H9 (cell line): ENCODE data around the gene GPS1. TPM values are rescaled to one million over a fixed set of nuclear protein-coding genes. Genes with fewer than 3 reads are reported as not detected.

Experiments used
- DNase-seq: peaks from one replicate; pipeline ENCODE4 v3.0.0-alpha.2; 2017
- H2AFZ ChIP-seq: one replicate; pipeline ENCODE4 v1.6.1; 2013; ENCODE audit warnings: mild to moderate bottlenecking, low read length, control low read depth, moderate library complexity
- H2AK5ac ChIP-seq: 2 replicates; pipeline ENCODE4 v1.6.1; 2013; ENCODE audit warnings: low read length, control low read depth, mixed read lengths; ENCODE audit not compliant: insufficient read length
- H2BK120ac ChIP-seq: one replicate; pipeline ENCODE4 v1.6.1; 2013; ENCODE audit warnings: low read depth, mild to moderate bottlenecking, low read length, control low read depth, inconsistent platforms; ENCODE audit not compliant: poor library complexity, severe bottlenecking
- H2BK12ac ChIP-seq: 2 replicates; pipeline ENCODE4 v1.6.1; 2013; ENCODE audit warnings: low read length, control low read depth, mixed read lengths, low read depth; ENCODE audit not compliant: insufficient read length
- H2BK15ac ChIP-seq: 2 replicates; pipeline ENCODE4 v1.6.1; 2013; ENCODE audit warnings: low read depth, low read length, control low read depth
- H2BK20ac ChIP-seq: one replicate; pipeline ENCODE4 v1.6.1; 2013; ENCODE audit warnings: low read depth, mild to moderate bottlenecking, low read length, control low read depth, inconsistent platforms; ENCODE audit not compliant: poor library complexity, severe bottlenecking
- H2BK5ac ChIP-seq: 2 replicates; pipeline ENCODE4 v1.6.1; 2013; ENCODE audit warnings: low read length, control low read depth, mixed read lengths; ENCODE audit not compliant: insufficient read length
- H3K14ac ChIP-seq: 2 replicates; pipeline ENCODE4 v1.6.1; 2013; ENCODE audit warnings: low read length, control low read depth; ENCODE audit not compliant: insufficient read depth
- H3K18ac ChIP-seq: 2 replicates; pipeline ENCODE4 v1.6.1; 2013; ENCODE audit warnings: low read depth, mild to moderate bottlenecking, mixed read lengths, low read length, control low read depth; ENCODE audit not compliant: insufficient read length
- H3K23ac ChIP-seq: 2 replicates; pipeline ENCODE4 v1.6.1; 2013; ENCODE audit warnings: low read length, control low read depth, mixed read lengths, low read depth; ENCODE audit not compliant: insufficient read length
- H3K23me2 ChIP-seq: 2 replicates; pipeline ENCODE4 v1.6.1; 2013; ENCODE audit warnings: low read depth, mild to moderate bottlenecking, mixed read lengths, low read length, control low read depth; ENCODE audit not compliant: insufficient read length, poor library complexity, severe bottlenecking
- H3K27ac ChIP-seq: 2 replicates; pipeline ENCODE4 v1.5.1; 2013; ENCODE audit warnings: low read length, control low read depth, mixed read lengths, low read depth; ENCODE audit not compliant: insufficient read length
- H3K27me3 ChIP-seq: 2 replicates; pipeline ENCODE4 v1.6.1; 2013; ENCODE audit warnings: low read length, control low read depth, inconsistent platforms; ENCODE audit not compliant: insufficient read depth
- H3K4ac ChIP-seq: 2 replicates; pipeline ENCODE4 v1.6.1; 2013; ENCODE audit warnings: low read depth, mild to moderate bottlenecking, control low read depth, inconsistent platforms, low read length, moderate library complexity
- H3K4me1 ChIP-seq: 2 replicates; pipeline ENCODE4 v1.6.1; 2013; ENCODE audit warnings: low read length, control low read depth, inconsistent platforms; ENCODE audit not compliant: insufficient read depth
- H3K4me2 ChIP-seq: 2 replicates; pipeline ENCODE4 v1.6.1; 2013; ENCODE audit warnings: low read length, control low read depth, mixed read lengths; ENCODE audit not compliant: insufficient read length, insufficient read depth
- H3K56ac ChIP-seq: 2 replicates; pipeline ENCODE4 v1.6.1; 2013; ENCODE audit warnings: low read depth, mild to moderate bottlenecking, mixed read lengths, low read length, control low read depth; ENCODE audit not compliant: insufficient read length
- H3K79me1 ChIP-seq: 2 replicates; pipeline ENCODE4 v1.6.1; 2013; ENCODE audit warnings: low read depth, mild to moderate bottlenecking, moderate library complexity, low read length, control low read depth, inconsistent platforms; ENCODE audit not compliant: insufficient read depth, poor library complexity, severe bottlenecking
- H3K79me2 ChIP-seq: 2 replicates; pipeline ENCODE4 v1.6.1; 2013; ENCODE audit warnings: low read length, control low read depth, inconsistent platforms; ENCODE audit not compliant: insufficient read depth
- H3K9ac ChIP-seq: 2 replicates; pipeline ENCODE4 v1.6.1; 2013; ENCODE audit warnings: low read length, control low read depth, mixed read lengths; ENCODE audit not compliant: insufficient read length; ENCODE audit errors: extremely low read depth
- H3K9me3 ChIP-seq: one replicate; pipeline ENCODE4 v1.6.1; 2013; ENCODE audit warnings: low read depth, low read length, inconsistent platforms; ENCODE audit not compliant: control insufficient read depth
- H3T11ph ChIP-seq: one replicate; pipeline ENCODE4 v1.6.1; 2013; ENCODE audit warnings: mild to moderate bottlenecking, low read length, control low read depth, inconsistent platforms
- H4K20me1 ChIP-seq: one replicate; pipeline ENCODE4 v1.6.1; 2013; ENCODE audit not compliant: control insufficient read depth, insufficient read length, insufficient read depth
- H4K5ac ChIP-seq: 2 replicates; pipeline ENCODE4 v1.6.1; 2013; ENCODE audit warnings: low read depth, mild to moderate bottlenecking, mixed read lengths, low read length, control low read depth; ENCODE audit not compliant: insufficient read length
- H4K8ac ChIP-seq: replicated peaks from 2 replicates; pipeline ENCODE4 v1.6.1; 2013; ENCODE audit warnings: low read length, control low read depth, mixed read lengths, low read depth; ENCODE audit not compliant: insufficient read length
- H4K91ac ChIP-seq: 2 replicates; pipeline ENCODE4 v1.6.1; 2013; ENCODE audit warnings: low read depth, mild to moderate bottlenecking, moderate library complexity, mixed read lengths, low read length, control low read depth; ENCODE audit not compliant: insufficient read length
- H3K27ac Mint-ChIP-seq, 3 experiments: 2 replicates in 2 of 3; 3 replicates in 1 of 3; pipeline ENCODE4 v1.8.0; 2020 to 2021; ENCODE audit warnings: mixed read lengths in 3 of 3, mild to moderate bottlenecking in 1 of 3, moderate library complexity in 1 of 3
- H3K27me3 Mint-ChIP-seq: 2 replicates; pipeline ENCODE4 v1.8.0; 2021; ENCODE audit warnings: low read depth, mild to moderate bottlenecking, moderate library complexity, mixed read lengths
- H3K36me3 Mint-ChIP-seq, 3 experiments: 2 replicates in 2 of 3; 3 replicates in 1 of 3; pipeline ENCODE4 v1.8.0; 2020 to 2021; ENCODE audit warnings: low read depth in 3 of 3, mixed read lengths in 3 of 3; ENCODE audit not compliant: insufficient read depth in 1 of 3
- H3K4me1 Mint-ChIP-seq, 2 experiments: 2 replicates each; pipeline ENCODE4 v1.8.0; 2020; ENCODE audit warnings: mixed read lengths in 2 of 2
- H3K4me3 Mint-ChIP-seq, 2 experiments: 2 replicates in 1 of 2; 3 replicates in 1 of 2; pipeline ENCODE4 v1.8.0; 2020 to 2021; ENCODE audit warnings: mild to moderate bottlenecking in 2 of 2, mixed read lengths in 2 of 2, moderate library complexity in 1 of 2
- H3K9me3 Mint-ChIP-seq, 2 experiments: 2 replicates in 1 of 2; 3 replicates in 1 of 2; pipeline ENCODE4 v1.8.0; 2020; ENCODE audit warnings: mild to moderate bottlenecking in 2 of 2, mixed read lengths in 2 of 2, moderate library complexity in 1 of 2
- total RNA-seq: library from RNA; stranded (reverse); gene quantifications from 2 replicates; pipeline ENCODE4 v1.2.1, GENCODE V29; 2021
- TF ChIP-seq, protein P1 (sequence below): fragments of 200-600 bp; sonication (generic); conservative IDR thresholded peaks from 3 replicates; pipeline ENCODE4 v1.8.0; 2021; ENCODE audit warnings: antibody characterized with exemption, mild to moderate bottlenecking

GPS1 gene
- total RNA-seq, 1 experiment from 2014 or later: 164 TPM

DNA sequence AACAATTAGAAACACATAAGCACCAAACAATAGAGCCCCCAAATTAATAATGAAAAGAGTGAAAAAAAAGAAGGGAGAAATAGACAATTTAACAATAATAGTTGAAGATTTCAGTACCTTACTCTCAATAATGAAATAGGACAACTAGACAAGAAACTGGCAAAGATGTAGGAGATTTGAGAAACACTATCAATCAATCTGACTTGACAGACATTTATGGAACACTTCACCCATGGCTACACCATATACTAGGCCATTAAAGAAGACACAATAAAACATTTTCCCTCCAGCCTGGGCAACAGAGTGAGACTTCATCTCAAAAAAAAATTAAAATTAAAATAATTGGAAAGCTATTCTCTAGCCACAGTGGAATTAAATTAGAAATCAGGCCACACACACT lies 18.9 kb downstream of the GPS1 start:
- peaks cover 4 to 5% of the 10 kb centered on the region in 2 experiments for H3K4me1 Mint-ChIP-seq
- Histone ChIP-seq H3K4me1 (no peaks in the 10 kb centered on the region), H2BK12ac (no peak overlapping the region), H2BK5ac (no peak overlapping the region), H4K20me1 (no peaks in the 10 kb centered on the region), H3K27ac (no peak overlapping the region), H2BK15ac (no peak overlapping the region), H2AFZ (no peak overlapping the region), H4K91ac (no peak overlapping the region), H2BK120ac (no peak overlapping the region), H3K9me3 (no peaks in the 10 kb centered on the region), H2BK20ac (no peak overlapping the region), H3K4ac (no peak overlapping the region), H3K14ac (no peak overlapping the region), H3K56ac (no peak overlapping the region), H3K23me2 (peaks cover 6% of the 10 kb centered on the region), H3K23ac (no peak overlapping the region), H2AK5ac (no peak overlapping the region), H4K8ac (no peak overlapping the region), H3K79me2 (no peaks in the 10 kb centered on the region), H3K79me1 (no peaks in the 10 kb centered on the region), H3K18ac (no peak overlapping the region), H3K27me3 (no peaks in the 10 kb centered on the region), H3K4me2 (no peak overlapping the region), H4K5ac (no peak overlapping the region), H3K9ac (no peak overlapping the region), H3T11ph (no peak overlapping the region)
- peaks cover 38% of the 10 kb centered on the region for H3K27me3 Mint-ChIP-seq
- TF ChIP-seq, protein P1, sequence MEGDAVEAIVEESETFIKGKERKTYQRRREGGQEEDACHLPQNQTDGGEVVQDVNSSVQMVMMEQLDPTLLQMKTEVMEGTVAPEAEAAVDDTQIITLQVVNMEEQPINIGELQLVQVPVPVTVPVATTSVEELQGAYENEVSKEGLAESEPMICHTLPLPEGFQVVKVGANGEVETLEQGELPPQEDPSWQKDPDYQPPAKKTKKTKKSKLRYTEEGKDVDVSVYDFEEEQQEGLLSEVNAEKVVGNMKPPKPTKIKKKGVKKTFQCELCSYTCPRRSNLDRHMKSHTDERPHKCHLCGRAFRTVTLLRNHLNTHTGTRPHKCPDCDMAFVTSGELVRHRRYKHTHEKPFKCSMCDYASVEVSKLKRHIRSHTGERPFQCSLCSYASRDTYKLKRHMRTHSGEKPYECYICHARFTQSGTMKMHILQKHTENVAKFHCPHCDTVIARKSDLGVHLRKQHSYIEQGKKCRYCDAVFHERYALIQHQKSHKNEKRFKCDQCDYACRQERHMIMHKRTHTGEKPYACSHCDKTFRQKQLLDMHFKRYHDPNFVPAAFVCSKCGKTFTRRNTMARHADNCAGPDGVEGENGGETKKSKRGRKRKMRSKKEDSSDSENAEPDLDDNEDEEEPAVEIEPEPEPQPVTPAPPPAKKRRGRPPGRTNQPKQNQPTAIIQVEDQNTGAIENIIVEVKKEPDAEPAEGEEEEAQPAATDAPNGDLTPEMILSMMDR: no peak
- H3K9me3 Mint-ChIP-seq: no peaks in the 10 kb centered on the region; a peak in 1 of 5 replicates
- H3K27ac Mint-ChIP-seq: no peak overlapping the region
- H3K4me3 Mint-ChIP-seq: no peak overlapping the region
- peaks cover 0 to 2% (median 0%) of the 10 kb centered on the region in 3 experiments; a peak in 2 of 7 replicates for H3K36me3 Mint-ChIP-seq
- DNase-seq: no peak
